GM21381 (cell line): ENCODE data around the gene CMSS1.
"Not testable (repeated sequence)": the region's sequence is repeated elsewhere in the genome, so short reads cannot be mapped to it uniquely, and the experiment has no call there.

Experiments used
- ATAC-seq: cut with Tn5 transposase; IDR thresholded peaks from one replicate; pipeline ENCODE4 v1.9.1; 2021; ENCODE audit warnings: mild to moderate bottlenecking, moderate library complexity; ENCODE audit not compliant: unreplicated experiment

CMSS1 gene

GRCh38 chr3:100075196-100075595, 257.5 kb downstream of the CMSS1 start:
- ATAC-seq: no peak

GRCh38 chr3:100075851-100076730, 258.4 kb downstream of the CMSS1 start:
- ATAC-seq: no peak

- no peak for ATAC-seq
Observed at GRCh38 chr3:100076731-100077529, 259.3 kb downstream of the CMSS1 start.

- ATAC-seq: no peak
Observed at GRCh38 chr3:100079328-100079727, 261.7 kb downstream of the CMSS1 start.

DNA sequence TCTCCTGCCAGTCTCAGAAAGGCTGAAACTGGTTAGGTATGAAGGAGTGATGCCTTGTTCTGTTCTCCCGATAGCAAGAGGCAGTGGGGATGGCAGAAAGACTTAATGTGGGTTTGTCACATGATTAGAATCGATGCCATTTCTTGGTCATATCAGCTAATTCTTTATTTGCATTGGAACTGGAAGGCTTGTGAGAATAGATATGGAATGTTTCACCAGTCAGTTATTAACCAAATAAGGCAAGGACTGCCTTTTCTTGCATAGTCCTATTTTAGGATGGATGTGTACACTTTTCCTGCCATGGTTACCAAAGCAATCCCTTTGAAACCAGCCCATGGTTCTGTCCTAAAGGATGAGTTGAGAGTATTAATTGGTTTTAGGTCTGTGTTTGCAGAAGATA, 262.9 kb downstream of the CMSS1 start:
- no peak for ATAC-seq

DNA sequence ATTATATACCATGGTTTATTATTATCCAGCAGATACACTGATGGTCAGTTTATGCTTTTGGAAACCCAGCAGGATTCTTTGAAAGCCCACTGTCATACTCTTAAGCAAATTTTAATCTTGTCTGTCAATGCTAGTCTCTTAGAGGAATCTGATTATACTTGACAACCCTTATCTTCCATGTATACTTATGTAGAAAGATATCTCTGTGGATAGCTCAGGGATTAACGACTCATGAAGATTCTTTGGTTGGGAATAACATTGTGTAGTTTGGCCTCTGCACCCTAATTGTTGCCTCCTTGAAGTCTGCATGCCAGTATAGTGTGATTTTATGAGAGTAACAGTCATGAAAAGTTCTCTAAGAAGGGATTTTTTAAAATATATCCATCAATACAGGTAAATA, 263.6 kb downstream of the CMSS1 start:
- no peak for ATAC-seq

DNA sequence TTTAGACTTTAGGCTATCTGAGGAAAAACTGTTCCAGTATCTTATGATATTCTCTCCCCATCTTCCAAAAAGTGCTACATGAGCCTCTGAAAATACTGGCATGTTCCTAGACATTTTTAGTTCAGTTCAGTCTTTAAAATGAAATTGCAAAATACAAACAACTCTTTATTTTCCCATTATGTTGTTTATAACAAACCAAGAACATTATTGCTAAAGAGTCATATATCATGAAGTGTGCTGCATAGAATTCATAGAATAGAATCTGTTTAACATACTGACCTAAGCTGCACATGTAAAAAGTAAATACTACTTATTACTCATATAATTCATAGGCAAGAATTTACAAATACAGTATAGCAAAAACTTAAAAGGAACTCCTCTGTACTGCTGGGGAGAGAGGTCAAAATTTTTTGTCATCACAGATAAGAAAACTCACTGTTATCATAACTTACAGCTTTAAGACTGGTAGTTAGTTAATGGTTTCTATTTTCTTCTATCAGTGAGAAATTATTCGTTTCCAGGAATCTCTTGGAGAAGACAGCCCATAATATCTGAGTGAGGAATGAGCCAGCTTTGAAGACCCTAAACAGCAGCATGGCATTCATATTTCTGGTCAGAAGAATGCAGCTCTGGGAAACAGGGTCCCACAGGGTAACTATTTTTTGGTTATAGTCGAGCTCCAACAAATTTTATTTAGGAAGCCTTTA, 264.5 kb downstream of the CMSS1 start:
- no peak for ATAC-seq

DNA sequence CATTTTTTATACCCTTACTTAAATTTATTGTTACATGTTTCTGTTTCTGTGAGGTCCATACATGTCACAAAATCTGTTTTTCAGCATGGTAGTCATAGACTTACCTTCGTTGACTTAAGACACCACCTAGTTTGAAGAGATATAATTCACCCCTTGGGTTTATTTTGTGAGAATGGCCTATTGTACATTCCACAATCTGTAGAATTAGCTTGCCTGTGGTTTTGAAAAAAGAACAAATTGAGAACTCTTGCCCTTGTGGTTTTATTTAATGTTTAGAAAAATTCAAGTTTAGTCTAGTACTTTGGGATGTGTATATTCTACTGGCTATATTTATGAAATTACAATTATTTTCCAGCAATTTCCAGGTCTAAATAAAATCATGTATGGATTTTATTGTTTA, 265.1 kb downstream of the CMSS1 start:
- no peak for ATAC-seq

DNA sequence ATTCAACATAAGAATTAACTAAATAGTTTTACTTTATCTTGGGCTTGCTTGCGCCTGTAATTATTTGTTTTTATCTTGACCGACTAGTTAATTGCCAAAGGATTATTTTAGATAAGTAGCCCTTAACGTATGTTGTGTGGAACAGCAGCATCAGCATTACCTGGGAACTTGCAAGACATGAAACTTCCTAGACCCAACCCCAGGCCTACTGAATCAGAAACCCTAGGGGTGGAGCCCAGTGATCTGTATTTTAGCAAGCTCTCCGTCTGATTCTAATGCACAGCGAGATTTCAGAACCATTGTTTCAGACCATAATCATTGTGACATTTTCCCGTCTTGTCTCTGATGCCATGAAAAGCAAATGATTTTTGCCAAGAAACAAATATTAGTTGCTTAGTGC, 265.5 kb downstream of the CMSS1 start:
- no peak for ATAC-seq

GRCh38 chr3:100084100-100084806, 266.6 kb downstream of the CMSS1 start:
- no peak for ATAC-seq

DNA sequence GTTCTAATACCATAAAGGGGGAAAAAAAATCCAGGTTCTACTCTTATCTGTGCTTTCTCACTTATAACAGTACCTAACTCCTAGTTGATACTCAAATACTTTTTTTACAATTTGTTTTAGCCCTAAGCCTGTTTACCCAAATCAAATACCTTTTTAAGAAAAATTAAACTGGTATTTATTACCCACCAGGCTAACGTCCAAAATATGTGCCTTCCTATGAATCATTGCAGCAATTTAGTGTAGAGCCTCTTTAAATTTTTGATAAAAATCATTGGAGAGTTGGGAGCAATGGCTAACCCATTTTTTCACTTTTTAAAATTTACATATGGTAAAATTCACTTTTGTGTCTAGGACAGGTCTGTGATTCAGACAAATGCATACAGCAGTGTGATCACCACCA, 268.7 kb downstream of the CMSS1 start:
- ATAC-seq: no peak

DNA sequence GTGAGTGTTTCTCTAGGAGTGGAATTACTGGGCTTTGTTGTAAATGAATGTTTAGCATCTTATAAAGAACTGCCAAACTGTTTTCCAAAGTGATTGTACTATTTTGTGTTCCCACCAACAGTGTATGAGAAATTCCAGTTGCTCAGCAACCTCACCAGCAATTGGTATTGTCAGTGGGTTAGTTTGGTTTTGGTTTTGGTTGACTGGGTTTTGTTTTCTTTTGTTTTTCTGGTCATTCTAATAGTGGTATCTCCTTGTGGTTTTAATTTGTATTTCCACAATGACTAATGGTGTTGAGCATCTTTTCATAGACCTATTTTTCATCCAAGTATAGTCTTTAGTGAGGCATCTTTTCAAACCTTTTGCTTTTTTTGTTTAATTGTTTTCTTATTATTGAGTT, 269.5 kb downstream of the CMSS1 start:
- peak; percentile 93 for ATAC-seq

GRCh38 chr3:100088735-100089368, 271.2 kb downstream of the CMSS1 start:
- ATAC-seq: no peak

- peak; percentile 59 for ATAC-seq
Observed at GRCh38 chr3:100089812-100090668, 272.4 kb downstream of the CMSS1 start.

DNA sequence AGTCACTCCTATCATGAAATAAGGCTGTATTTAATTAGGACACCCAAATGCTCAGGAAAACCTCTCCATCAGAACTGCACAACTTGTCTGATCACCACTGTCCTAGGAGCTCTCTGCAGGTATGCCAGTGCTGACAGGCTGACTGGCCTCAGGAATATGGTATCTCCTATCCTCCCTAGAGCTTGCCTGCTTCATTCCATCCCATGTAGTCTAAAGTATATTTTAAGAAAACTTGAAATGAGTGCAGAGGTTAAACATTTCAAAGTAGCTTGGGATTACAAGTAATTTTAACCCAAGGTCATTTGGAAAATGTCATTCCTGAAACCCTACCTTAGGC, 273.0 kb downstream of the CMSS1 start:
- peak; percentile 5 for ATAC-seq

GRCh38 chr3:100093831-100094230, 276.2 kb downstream of the CMSS1 start:
- ATAC-seq: no peak

- not testable (repeated sequence) for ATAC-seq
Observed at GRCh38 chr3:100096286-100096685, 278.6 kb downstream of the CMSS1 start.

- no peak for ATAC-seq
Observed at GRCh38 chr3:100096866-100097265, 279.2 kb downstream of the CMSS1 start.
